GM21529 (cell line): ENCODE results near the gene CLASP1.
"Not testable (repeated sequence)": the region's sequence is repeated elsewhere in the genome, so short reads cannot be mapped to it uniquely, and the experiment has no call there.

ENCODE experiments used
- ATAC-seq: cut with Tn5 transposase; IDR thresholded peaks from one replicate; pipeline ENCODE4 v1.9.1; 2021; ENCODE audit not compliant: unreplicated experiment

Gene CLASP1

GRCh38 chr2:121479882-121480522, 169.3 kb downstream of the CLASP1 start:
- no peak for ATAC-seq

DNA sequence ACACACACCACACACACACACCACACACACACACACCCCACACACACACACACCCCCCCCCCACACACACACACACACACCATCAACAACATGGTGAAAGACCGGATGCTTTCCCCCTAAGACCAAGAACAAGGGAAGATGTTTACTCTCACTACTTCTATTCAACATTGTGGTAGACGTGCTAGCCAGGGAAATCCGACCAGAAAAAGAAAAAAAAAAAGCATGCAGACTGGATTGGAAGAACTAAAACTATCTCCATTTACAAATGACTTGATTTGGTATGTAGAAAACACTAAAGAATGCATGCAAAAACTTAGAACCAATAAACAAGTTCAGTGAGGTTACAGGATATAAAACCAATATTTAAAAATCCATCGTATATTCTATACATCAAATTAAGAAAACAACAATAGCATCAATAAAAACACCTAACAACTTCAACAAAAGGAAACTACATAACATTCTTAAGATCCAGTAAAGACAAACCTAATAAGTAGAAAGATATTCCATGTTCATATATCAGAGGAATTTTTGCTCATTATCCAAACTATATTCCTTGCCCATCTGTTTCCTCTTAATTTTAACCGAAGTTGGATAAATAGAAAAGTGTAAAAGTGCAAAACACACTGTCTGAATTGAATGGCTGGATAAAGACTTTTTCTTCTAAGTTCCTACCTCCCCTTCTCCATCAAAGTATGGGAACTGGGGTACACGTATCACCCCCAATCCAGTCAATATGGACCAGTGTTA, 170.1 kb downstream of the CLASP1 start:
- ATAC-seq = no peak

DNA sequence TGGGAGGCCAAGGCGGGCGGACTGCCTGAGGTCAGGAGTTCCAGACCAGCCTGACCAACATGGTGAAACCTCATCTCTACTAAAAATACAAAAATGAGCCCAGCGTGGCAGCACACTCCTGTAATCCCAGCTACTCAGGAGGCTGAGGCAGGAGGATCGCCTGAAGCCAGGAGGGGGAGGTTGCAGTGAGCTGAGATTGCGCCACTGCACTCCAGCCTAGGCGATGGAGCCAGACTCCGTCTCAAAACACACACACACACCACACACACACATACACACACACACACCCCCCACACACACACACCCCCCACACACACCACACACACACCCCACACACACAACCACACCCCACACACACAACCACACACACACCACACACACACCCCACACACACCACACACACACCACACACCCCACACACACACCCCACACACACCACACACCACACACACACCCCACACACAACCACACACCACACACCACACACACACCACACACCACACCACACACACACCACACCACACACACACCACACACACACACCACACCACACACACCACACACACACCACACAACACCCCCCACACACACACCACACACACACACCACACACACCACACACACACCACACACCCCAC, 170.8 kb downstream of the CLASP1 start:
- not testable (repeated sequence) for ATAC-seq

GRCh38 chr2:121476684-121477083, 172.6 kb downstream of the CLASP1 start:
- no peak for ATAC-seq

DNA sequence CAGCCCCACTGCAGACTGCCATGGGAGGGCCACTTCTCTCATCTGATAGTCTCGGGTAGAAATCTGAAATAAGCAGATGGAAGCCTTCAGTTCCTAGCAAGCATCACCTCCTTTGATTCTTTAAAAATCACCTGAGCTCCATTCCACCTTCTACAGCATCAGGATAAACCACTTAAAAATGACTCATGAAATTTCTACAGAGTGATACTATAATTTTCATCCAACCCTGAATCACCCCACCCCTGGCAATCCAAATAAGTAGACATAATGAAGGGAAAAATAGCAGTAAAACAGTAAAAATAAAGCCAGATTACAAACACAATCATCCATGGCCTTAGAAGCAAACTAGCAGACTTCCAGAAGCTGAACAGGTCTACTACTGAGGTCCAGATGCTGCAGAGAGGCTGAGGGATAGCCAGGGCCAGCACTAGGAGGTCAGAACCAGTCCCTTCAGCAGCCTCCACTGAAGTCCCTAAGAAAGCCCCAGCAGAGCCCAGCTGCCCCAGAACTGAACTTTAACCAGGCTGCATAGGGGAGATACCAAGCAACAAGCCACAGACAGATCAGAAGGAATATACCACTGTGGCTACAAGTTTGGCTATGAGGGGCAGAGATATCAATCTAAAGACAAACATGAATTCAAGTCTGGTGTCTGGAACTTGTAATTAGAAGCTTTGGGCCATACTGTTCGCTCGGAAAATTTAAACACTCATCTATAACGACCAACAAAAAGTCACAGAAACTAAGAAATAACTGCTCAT, 173.3 kb downstream of the CLASP1 start:
- ATAC-seq = no peak

DNA sequence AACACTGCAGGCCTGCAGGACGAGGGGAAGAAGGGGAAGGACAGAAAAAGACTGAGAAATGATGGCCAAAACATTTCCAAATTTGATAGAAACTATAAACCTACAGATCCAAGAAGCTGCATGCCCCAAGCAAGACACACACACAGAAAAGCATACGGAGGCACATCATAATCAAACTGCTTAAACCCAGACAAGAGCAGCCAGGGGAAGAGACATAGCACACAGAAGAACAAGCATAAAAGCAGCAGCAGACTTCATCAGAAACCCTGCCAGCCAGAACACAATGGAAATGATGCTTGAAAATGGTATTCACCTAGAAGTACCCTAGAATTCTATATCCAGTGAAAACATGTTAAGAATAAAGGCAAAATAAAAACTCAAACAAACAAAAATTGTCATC, 175.8 kb downstream of the CLASP1 start:
- no peak for ATAC-seq

- no peak for ATAC-seq
Measured at GRCh38 chr2:121472470-121472993, 176.7 kb downstream of the CLASP1 start.

- no peak for ATAC-seq
Measured at GRCh38 chr2:121471532-121472469, 177.5 kb downstream of the CLASP1 start.

DNA sequence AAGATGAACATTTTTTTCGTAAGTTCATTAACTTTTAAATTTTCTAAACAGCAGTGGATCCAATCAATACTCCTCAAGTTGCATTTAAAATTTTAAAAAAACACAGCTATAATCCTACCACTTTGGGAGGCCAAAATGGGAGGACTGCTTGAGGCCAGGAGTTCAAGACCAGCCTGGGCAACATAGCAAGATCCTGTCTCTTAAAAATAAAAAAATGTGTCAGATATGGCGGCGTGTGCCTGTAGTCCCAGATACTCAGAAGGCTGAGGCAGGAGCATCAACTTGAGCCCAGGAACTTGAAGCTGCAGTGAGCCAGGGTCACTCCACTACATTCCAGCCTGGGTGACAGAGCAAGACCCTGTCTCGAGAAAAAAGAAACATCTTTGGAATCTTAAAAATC, 178.3 kb downstream of the CLASP1 start:
- no peak for ATAC-seq

- ATAC-seq = no peak
Measured at GRCh38 chr2:121469356-121469755, 179.9 kb downstream of the CLASP1 start.

DNA sequence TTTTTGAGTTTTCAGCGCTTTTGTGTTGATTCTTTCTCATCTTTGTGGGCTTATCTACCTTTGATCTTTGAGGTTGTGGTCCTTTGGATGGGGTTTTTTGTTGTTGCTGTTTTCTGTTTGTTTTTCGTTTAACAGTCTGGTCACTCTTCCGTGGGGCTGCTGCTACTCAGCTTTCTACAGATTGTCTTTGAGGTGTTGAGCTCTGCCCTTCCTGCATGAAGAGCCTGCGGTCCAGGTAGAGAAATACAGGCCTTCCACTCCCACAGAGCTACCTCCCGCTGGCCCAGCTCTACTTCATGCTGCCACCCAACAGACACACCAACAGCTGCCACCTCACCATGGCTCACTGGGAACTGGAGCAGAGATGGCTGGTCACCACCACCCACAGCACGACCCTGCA, 180.3 kb downstream of the CLASP1 start:
- ATAC-seq = no peak

GRCh38 chr2:121459291-121459690, 190.0 kb downstream of the CLASP1 start:
- no peak for ATAC-seq

DNA sequence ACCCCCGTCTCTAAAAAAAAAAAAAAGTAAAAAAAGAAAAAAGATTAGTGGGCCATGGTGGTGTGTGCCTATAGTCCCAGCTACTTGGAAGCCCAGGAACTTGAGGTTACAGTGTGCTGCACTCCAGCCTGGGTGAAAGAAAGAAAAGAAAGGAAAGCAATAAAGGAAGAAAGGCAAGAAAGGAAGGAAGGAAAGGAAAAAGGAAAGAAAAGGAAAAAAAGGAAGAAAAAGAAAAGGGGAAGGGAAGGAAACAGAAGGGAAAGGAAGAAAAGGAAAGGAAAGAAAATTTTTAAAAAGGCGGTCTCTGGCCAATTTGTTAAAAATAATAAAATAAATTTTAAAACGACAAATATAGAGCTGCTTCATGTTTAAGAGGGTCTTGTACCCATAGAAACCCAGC, 192.9 kb downstream of the CLASP1 start:
- no peak for ATAC-seq

DNA sequence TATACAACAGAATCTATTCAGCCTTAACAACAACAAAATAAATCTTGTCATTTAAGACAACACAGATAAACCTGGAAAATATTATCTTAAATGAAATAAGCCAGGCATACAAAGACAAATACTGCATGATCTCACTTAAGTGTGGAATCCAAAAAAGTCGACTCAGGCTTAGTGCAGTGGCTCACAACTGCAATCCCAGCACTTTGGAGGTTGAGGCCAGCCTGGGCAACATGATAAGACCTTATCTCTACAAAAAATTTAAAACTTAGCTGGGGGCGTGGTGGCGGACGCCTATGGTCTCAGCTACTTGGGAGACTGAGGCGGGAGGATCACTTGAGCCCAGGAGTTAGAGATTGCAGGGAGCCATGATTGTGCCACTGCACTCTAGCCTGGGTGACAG, 193.8 kb downstream of the CLASP1 start:
- ATAC-seq = no peak

DNA sequence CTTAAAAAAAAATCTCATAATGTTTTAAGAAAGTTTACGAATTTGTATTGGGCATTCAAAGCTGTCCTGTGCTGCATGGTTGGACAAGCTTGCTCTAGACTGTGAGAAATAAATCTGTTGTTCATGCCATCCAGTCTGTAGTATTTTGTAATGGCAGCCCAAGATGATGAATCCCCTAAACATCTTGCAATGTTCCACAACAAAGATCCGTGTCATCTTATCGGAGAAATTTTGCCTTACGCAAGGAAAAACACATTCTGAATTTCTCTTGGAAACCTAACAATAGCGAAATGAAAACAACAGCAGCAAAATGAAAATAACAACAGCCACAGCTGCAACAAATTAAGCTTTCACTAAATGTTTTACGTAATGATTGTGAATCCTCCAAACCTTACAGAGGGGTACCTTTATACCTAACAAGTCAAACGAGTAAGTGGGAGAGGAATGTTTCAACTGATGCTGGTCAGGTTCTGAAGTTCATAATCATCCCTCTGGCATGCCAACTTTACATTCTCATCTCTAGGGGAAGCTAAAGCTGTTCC, 194.6 kb downstream of the CLASP1 start:
- no peak for ATAC-seq

DNA sequence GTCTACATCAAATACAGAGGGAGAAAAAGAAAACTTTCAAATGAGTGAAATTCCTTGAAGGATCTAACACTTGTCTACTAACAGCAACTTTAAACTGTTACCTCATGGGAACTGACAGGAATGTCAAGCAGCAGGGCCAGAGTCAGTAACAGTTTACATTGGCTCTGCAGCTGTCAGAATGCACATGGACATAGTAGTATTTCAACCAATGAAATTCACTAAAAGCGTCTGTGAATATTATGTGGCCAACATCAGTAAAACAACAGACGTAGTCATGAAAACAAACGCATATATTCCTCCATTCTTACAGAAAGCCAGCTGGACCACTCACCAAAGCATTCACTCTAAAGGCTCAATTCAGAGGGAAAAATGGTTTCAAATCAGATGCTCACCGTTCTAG, 197.9 kb downstream of the CLASP1 start:
- no peak for ATAC-seq

DNA sequence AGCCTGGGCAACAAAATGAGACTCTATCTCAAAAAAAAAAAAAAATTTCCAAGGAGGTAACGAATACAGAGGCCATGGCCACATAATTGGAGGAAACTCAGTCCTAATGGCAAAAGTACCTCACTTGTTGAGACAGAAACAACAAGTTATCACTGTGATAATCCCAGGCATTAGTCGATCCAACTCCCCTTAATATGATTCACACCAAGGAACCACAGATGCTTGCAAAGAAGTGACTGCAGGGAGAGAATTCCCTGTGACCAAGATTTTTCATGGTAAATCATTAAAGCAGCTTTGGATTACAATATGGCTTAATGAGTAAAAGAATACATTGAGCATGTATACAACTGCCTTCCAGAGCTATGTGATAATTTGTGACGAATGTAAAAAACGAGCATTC, 199.0 kb downstream of the CLASP1 start:
- no peak for ATAC-seq

DNA sequence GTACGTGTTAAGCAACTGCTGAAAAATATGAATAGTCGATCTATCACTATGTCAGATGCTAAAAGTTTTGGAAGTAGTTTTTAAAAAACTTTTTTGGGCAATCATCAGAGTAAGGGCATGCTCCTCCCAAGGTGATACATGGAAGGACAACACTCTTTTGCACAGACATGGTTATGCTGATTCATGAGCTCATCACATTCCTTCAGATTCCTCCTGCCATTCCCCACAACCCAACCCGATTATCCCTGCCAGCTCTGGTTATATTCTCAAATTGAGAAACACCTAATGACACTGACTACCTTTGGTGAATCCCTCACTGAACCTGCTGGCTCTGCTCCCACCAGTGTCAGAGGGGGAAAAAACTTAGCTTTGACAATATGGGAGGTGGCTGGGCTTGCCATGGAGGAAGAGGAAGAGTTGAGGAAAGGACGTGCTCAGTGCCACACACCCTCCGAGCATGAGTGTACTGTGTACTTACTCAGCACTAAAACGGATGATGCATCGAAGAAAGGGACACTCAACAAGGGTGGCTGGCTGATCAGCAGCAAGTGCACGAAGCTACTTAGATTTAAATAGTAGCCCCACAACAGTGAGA, 202.5 kb downstream of the CLASP1 start:
- no peak for ATAC-seq

DNA sequence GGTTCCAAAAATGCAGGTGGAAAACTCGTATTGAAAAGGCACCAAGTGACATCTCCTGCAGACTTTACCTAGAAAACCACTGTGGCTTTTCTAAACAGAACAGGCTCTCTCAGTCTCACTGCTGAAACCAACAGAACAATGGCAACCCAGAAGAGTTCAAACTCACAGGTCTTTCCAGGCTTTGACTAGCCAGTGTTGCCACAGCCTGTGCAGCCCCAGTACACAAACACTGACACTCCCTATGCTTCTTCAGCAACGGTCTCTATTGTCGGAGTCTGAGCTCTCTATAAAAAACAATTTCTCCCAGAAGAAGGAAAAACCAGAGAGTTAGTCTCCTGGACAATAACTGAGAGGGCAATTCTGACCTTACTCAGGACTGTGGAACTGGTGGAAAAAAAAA, 206.4 kb downstream of the CLASP1 start:
- ATAC-seq = no peak

- ATAC-seq = not testable (repeated sequence)
Measured at GRCh38 chr2:121438290-121438689, 211.0 kb downstream of the CLASP1 start.
